Rectal smooth muscle tissue (tissue), 1 donor: ENCODE results near the gene LMBRD2.
"Not testable (repeated sequence)": the region's sequence is repeated elsewhere in the genome, so short reads cannot be mapped to it uniquely, and the experiment has no call there.

ENCODE experiments used
- H3K27ac ChIP-seq: one replicate; pipeline ENCODE4 v1.7.0; 2013; ENCODE audit warnings: low read depth, low read length, inconsistent platforms
- H3K27me3 ChIP-seq: one replicate; pipeline ENCODE4 v1.7.0; 2013; ENCODE audit warnings: low read length; ENCODE audit not compliant: control insufficient read depth, insufficient read depth
- H3K36me3 ChIP-seq: one replicate; pipeline ENCODE4 v1.7.0; 2013; ENCODE audit warnings: low read length; ENCODE audit not compliant: control insufficient read depth, insufficient read depth
- H3K4me1 ChIP-seq: one replicate; pipeline ENCODE4 v1.7.0; 2013; ENCODE audit warnings: low read length; ENCODE audit not compliant: control insufficient read depth, insufficient read depth
- H3K4me3 ChIP-seq: one replicate; pipeline ENCODE4 v1.7.0; 2013; ENCODE audit warnings: low read length
- H3K9ac ChIP-seq: one replicate; pipeline ENCODE4 v1.7.0; 2013; ENCODE audit warnings: low read length

Gene LMBRD2

GRCh38 chr5:36133009-36133408, 18.7 kb downstream of the LMBRD2 start:
- H3K4me1 ChIP-seq, H3K36me3 ChIP-seq, H3K27me3 ChIP-seq, H3K9ac ChIP-seq, H3K4me3 ChIP-seq, H3K27ac ChIP-seq: not testable (repeated sequence)

GRCh38 chr5:36129666-36130065, 22.0 kb downstream of the LMBRD2 start:
- H3K4me1 ChIP-seq, H3K9ac ChIP-seq, H3K4me3 ChIP-seq, H3K36me3 ChIP-seq, H3K27me3 ChIP-seq, H3K27ac ChIP-seq: not testable (repeated sequence)

- Histone ChIP-seq H3K27me3 (no peaks in the 10 kb centered on the region), H3K27ac (no peak overlapping the region), H3K4me3 (no peak overlapping the region), H3K4me1 (no peaks in the 10 kb centered on the region), H3K36me3 (peaks cover 5% of the 10 kb centered on the region), H3K9ac (no peak overlapping the region)
Measured at GRCh38 chr5:36128795-36129194, 22.9 kb downstream of the LMBRD2 start.

GRCh38 chr5:36125868-36126267, 25.8 kb downstream of the LMBRD2 start:
- Histone ChIP-seq H3K27me3 (no peaks in the 10 kb centered on the region), H3K4me3 (no peak overlapping the region), H3K27ac (no peak overlapping the region), H3K4me1 (no peaks in the 10 kb centered on the region), H3K9ac (no peak overlapping the region), H3K36me3 (peaks cover 5% of the 10 kb centered on the region)

- no peak overlapping the region for H3K4me3 ChIP-seq
- H3K27me3 ChIP-seq, result no peaks in the 10 kb centered on the region
- peaks cover 8% of the 10 kb centered on the region for H3K36me3 ChIP-seq
- no peak overlapping the region for H3K9ac ChIP-seq
- no peaks in the 10 kb centered on the region for H3K4me1 ChIP-seq
- no peak overlapping the region for H3K27ac ChIP-seq
Measured at GRCh38 chr5:36111238-36111637, 40.4 kb downstream of the LMBRD2 start.

GRCh38 chr5:36108758-36109460, 42.8 kb downstream of the LMBRD2 start:
- peaks cover 8% of the 10 kb centered on the region for H3K36me3 ChIP-seq
- H3K27me3 ChIP-seq, result no peaks in the 10 kb centered on the region

GRCh38 chr5:36105819-36106218, 45.9 kb downstream of the LMBRD2 start:
- Histone ChIP-seq H3K27me3 (no peaks in the 10 kb centered on the region), H3K36me3 (peaks cover 5% of the 10 kb centered on the region), H3K27ac (no peak overlapping the region), H3K9ac (no peak overlapping the region), H3K4me1 (no peaks in the 10 kb centered on the region), H3K4me3 (no peak overlapping the region)

More at GRCh38 chr5:36108758-36109460, 42.8 kb downstream of the LMBRD2 start:
- Histone ChIP-seq H3K4me3 (no peak overlapping the region), H3K4me1 (no peaks in the 10 kb centered on the region), H3K9ac (no peak overlapping the region), H3K27ac (no peak overlapping the region)

- H3K4me1 ChIP-seq, result no peaks in the 10 kb centered on the region
- H3K36me3 ChIP-seq, result no peaks in the 10 kb centered on the region
- H3K4me3 ChIP-seq, result no peak overlapping the region
- H3K9ac ChIP-seq, result no peak overlapping the region
- H3K27me3 ChIP-seq, result no peaks in the 10 kb centered on the region
- H3K27ac ChIP-seq, result no peak overlapping the region
Measured at GRCh38 chr5:36099748-36100147, 51.9 kb downstream of the LMBRD2 start.

GRCh38 chr5:36096486-36096885, 55.2 kb downstream of the LMBRD2 start:
- no peaks in the 10 kb centered on the region for H3K36me3 ChIP-seq
- H3K9ac ChIP-seq, result no peak overlapping the region
- H3K4me3 ChIP-seq, result no peak overlapping the region
- no peaks in the 10 kb centered on the region for H3K27me3 ChIP-seq
- H3K4me1 ChIP-seq, result no peaks in the 10 kb centered on the region
- no peak overlapping the region for H3K27ac ChIP-seq

GRCh38 chr5:36089989-36090388, 61.7 kb downstream of the LMBRD2 start:
- Histone ChIP-seq H3K9ac (no peak overlapping the region), H3K36me3 (no peaks in the 10 kb centered on the region), H3K4me3 (no peak overlapping the region), H3K27me3 (no peaks in the 10 kb centered on the region), H3K4me1 (no peaks in the 10 kb centered on the region), H3K27ac (no peak overlapping the region)

GRCh38 chr5:36079200-36079781, 72.4 kb downstream of the LMBRD2 start:
- no peaks in the 10 kb centered on the region for H3K4me1 ChIP-seq
- no peak overlapping the region for H3K4me3 ChIP-seq
- H3K36me3 ChIP-seq, result no peaks in the 10 kb centered on the region
- no peak overlapping the region for H3K9ac ChIP-seq
- H3K27ac ChIP-seq, result no peak overlapping the region
- H3K27me3 ChIP-seq, result no peaks in the 10 kb centered on the region

GRCh38 chr5:36078430-36078829, 73.3 kb downstream of the LMBRD2 start:
- H3K4me3 ChIP-seq, result no peak overlapping the region
- H3K27me3 ChIP-seq, result no peaks in the 10 kb centered on the region
- no peaks in the 10 kb centered on the region for H3K36me3 ChIP-seq
- H3K9ac ChIP-seq, result no peak overlapping the region
- H3K27ac ChIP-seq, result no peak overlapping the region
- H3K4me1 ChIP-seq, result no peaks in the 10 kb centered on the region

- Histone ChIP-seq H3K27me3 (no peaks in the 10 kb centered on the region), H3K4me3 (no peak overlapping the region), H3K4me1 (no peaks in the 10 kb centered on the region), H3K27ac (no peak overlapping the region), H3K36me3 (no peaks in the 10 kb centered on the region), H3K9ac (no peak overlapping the region)
Measured at GRCh38 chr5:36073595-36074216, 78.0 kb downstream of the LMBRD2 start.
